ENCODE results near the gene KIF20B.

DNA sequence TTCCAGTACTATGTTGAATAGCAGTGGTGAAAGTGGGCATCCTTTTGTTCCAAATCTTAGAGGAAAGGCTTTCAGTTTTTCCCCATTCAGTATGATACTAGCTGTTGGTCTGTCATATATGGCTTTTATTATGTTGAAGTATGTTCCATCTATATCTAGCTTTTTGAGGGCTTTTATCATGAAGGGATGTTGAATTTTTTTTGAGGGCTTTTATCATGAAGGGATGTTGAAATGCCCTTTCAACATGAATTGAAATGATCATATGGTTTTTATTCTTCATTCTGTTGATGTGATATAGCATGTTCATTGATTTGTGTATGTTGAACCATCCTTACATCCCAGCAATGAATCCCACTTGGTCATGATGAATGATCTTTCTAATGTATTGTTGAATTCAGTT is 75.3 kb downstream of the KIF20B start:
- TF ChIP-seq, protein P1, sequence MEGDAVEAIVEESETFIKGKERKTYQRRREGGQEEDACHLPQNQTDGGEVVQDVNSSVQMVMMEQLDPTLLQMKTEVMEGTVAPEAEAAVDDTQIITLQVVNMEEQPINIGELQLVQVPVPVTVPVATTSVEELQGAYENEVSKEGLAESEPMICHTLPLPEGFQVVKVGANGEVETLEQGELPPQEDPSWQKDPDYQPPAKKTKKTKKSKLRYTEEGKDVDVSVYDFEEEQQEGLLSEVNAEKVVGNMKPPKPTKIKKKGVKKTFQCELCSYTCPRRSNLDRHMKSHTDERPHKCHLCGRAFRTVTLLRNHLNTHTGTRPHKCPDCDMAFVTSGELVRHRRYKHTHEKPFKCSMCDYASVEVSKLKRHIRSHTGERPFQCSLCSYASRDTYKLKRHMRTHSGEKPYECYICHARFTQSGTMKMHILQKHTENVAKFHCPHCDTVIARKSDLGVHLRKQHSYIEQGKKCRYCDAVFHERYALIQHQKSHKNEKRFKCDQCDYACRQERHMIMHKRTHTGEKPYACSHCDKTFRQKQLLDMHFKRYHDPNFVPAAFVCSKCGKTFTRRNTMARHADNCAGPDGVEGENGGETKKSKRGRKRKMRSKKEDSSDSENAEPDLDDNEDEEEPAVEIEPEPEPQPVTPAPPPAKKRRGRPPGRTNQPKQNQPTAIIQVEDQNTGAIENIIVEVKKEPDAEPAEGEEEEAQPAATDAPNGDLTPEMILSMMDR (CRISPR knock-in tag; IDR thresholded peaks at IDR 0.05) = no peak
- TF ChIP-seq STAG1 (CRISPR knock-in tag; IDR thresholded peaks at IDR 0.05) (no peak), FOXO1 (CRISPR knock-in tag; IDR thresholded peaks at IDR 0.05) (no peak), ZNF510 (CRISPR knock-in tag; IDR thresholded peaks at IDR 0.05; ENCODE audit: low read depth) (no peak), KDM1A (CRISPR knock-in tag; IDR thresholded peaks at IDR 0.05) (no peak), POLR2AphosphoS5 (IDR thresholded peaks at IDR 0.05; ENCODE audit: low read depth, low read length) (no peak), CBX1 (IDR thresholded peaks at IDR 0.05; ENCODE audit: low read depth) (no peak), KLF6 (CRISPR knock-in tag; IDR thresholded peaks at IDR 0.05) (no peak), HNRNPUL1 (IDR thresholded peaks at IDR 0.05; ENCODE audit: low read depth, low read length) (no peak), GTF2F1 (IDR thresholded peaks at IDR 0.05; ENCODE audit: low read length) (no peak), SMAD3 (CRISPR knock-in tag; IDR thresholded peaks at IDR 0.05) (no peak), HCFC1 (IDR thresholded peaks at IDR 0.05; ENCODE audit: low read depth, low read length) (no peak)
- TF ChIP-seq, protein P2, sequence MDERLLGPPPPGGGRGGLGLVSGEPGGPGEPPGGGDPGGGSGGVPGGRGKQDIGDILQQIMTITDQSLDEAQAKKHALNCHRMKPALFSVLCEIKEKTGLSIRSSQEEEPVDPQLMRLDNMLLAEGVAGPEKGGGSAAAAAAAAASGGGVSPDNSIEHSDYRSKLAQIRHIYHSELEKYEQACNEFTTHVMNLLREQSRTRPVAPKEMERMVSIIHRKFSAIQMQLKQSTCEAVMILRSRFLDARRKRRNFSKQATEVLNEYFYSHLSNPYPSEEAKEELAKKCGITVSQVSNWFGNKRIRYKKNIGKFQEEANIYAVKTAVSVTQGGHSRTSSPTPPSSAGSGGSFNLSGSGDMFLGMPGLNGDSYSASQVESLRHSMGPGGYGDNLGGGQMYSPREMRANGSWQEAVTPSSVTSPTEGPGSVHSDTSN (CRISPR knock-in tag; IDR thresholded peaks at IDR 0.05) = no peak
